Parathyroid adenoma (tissue), 2 donors: Measurements from ENCODE around the gene GLI3.

ENCODE experiments used
- H2AFZ ChIP-seq: fragments of 300-600 bp; sonication (generic); one replicate; pipeline ENCODE4 v1.7.0; 2017; ENCODE audit warnings: antibody characterized with exemption, mild to moderate bottlenecking
- H3K27ac ChIP-seq: fragments of 300-600 bp; sonication (generic); one replicate; pipeline ENCODE4 v1.7.0; 2017
- H3K27me3 ChIP-seq: fragments of 300-600 bp; sonication (generic); one replicate; pipeline ENCODE4 v1.7.0; 2017; ENCODE audit warnings: low read length; ENCODE audit not compliant: control insufficient read depth, insufficient read depth
- H3K36me3 ChIP-seq: fragments of 300-600 bp; sonication (generic); one replicate; pipeline ENCODE4 v1.7.0; 2017; ENCODE audit warnings: low read length; ENCODE audit not compliant: control insufficient read depth, insufficient read depth
- H3K4me1 ChIP-seq: fragments of 300-600 bp; sonication (generic); one replicate; pipeline ENCODE4 v1.7.0; 2017; ENCODE audit warnings: control low read depth
- H3K4me2 ChIP-seq: fragments of 300-600 bp; sonication (generic); one replicate; pipeline ENCODE4 v1.7.0; 2017; ENCODE audit warnings: low read length
- H3K4me3 ChIP-seq: fragments of 300-600 bp; sonication (generic); one replicate; pipeline ENCODE4 v1.7.0; 2017; ENCODE audit warnings: low read depth, low read length
- H3K79me2 ChIP-seq: fragments of 300-600 bp; sonication (generic); one replicate; pipeline ENCODE4 v1.7.0; 2017; ENCODE audit warnings: control low read depth
- H3K9ac ChIP-seq: fragments of 300-600 bp; sonication (generic); one replicate; pipeline ENCODE4 v1.7.0; 2017; ENCODE audit warnings: mild to moderate bottlenecking
- H3K9me3 ChIP-seq: fragments of 300-600 bp; sonication (generic); one replicate; pipeline ENCODE4 v1.7.0; 2017; ENCODE audit warnings: low read length; ENCODE audit not compliant: control insufficient read depth
- CTCF ChIP-seq: fragments of 300-600 bp; sonication (generic); IDR thresholded peaks from one replicate; pipeline ENCODE4 v1.7.0; 2017; ENCODE audit warnings: antibody characterized with exemption, mild to moderate bottlenecking
- donor health status: primary hyperparathyroidism.

Gene GLI3

GRCh38 chr7:41924796-41925195 is 312.2 kb downstream of the GLI3 start:
- H3K27ac ChIP-seq: no peak overlapping the region
- no peaks in the 10 kb centered on the region for H3K27me3 ChIP-seq
- H3K4me1 ChIP-seq: no peaks in the 10 kb centered on the region
- no peaks in the 10 kb centered on the region for H3K9me3 ChIP-seq
- no peak for TF ChIP-seq CTCF
- H3K4me2 ChIP-seq: no peak overlapping the region
- no peak overlapping the region for H3K9ac ChIP-seq
- H3K4me3 ChIP-seq: no peak overlapping the region
- H3K36me3 ChIP-seq: no peaks in the 10 kb centered on the region
- H3K79me2 ChIP-seq: no peaks in the 10 kb centered on the region
- no peak overlapping the region for H2AFZ ChIP-seq

GRCh38 chr7:41922373-41922772 is 314.6 kb downstream of the GLI3 start:
- H3K27ac ChIP-seq: no peak overlapping the region
- H3K79me2 ChIP-seq: no peaks in the 10 kb centered on the region
- no peak overlapping the region for H2AFZ ChIP-seq
- H3K4me2 ChIP-seq: no peak overlapping the region
- H3K4me1 ChIP-seq: no peaks in the 10 kb centered on the region
- H3K9ac ChIP-seq: no peak overlapping the region
- H3K27me3 ChIP-seq: no peaks in the 10 kb centered on the region
- no peak overlapping the region for H3K4me3 ChIP-seq
- no peaks in the 10 kb centered on the region for H3K36me3 ChIP-seq
- TF ChIP-seq CTCF: no peak
- H3K9me3 ChIP-seq: no peaks in the 10 kb centered on the region

- Histone ChIP-seq H3K9me3 (no peaks in the 10 kb centered on the region), H3K4me3 (no peak overlapping the region), H3K36me3 (no peaks in the 10 kb centered on the region), H3K4me1 (no peaks in the 10 kb centered on the region), H3K4me2 (no peak overlapping the region), H3K27me3 (no peaks in the 10 kb centered on the region), H3K9ac (no peak overlapping the region), H2AFZ (no peak overlapping the region), H3K79me2 (no peaks in the 10 kb centered on the region), H3K27ac (no peak overlapping the region)
- no peak for TF ChIP-seq CTCF
Observed at GRCh38 chr7:41921453-41921981, 315.5 kb downstream of the GLI3 start.

- no peak overlapping the region for H3K4me2 ChIP-seq
- H3K79me2 ChIP-seq: no peaks in the 10 kb centered on the region
- H3K4me1 ChIP-seq: no peaks in the 10 kb centered on the region
- H3K36me3 ChIP-seq: no peaks in the 10 kb centered on the region
- no peak overlapping the region for H3K27ac ChIP-seq
- H2AFZ ChIP-seq: no peak overlapping the region
- no peaks in the 10 kb centered on the region for H3K27me3 ChIP-seq
- H3K4me3 ChIP-seq: no peak overlapping the region
- H3K9ac ChIP-seq: no peak overlapping the region
- no peaks in the 10 kb centered on the region for H3K9me3 ChIP-seq
- no peak for TF ChIP-seq CTCF
Observed at GRCh38 chr7:41918597-41918996, 318.4 kb downstream of the GLI3 start.

- TF ChIP-seq CTCF: no peak
- Histone ChIP-seq H3K4me2 (no peak overlapping the region), H3K79me2 (no peaks in the 10 kb centered on the region), H3K36me3 (no peaks in the 10 kb centered on the region), H3K27ac (no peak overlapping the region), H2AFZ (no peak overlapping the region), H3K9ac (no peak overlapping the region), H3K27me3 (no peaks in the 10 kb centered on the region), H3K4me1 (no peaks in the 10 kb centered on the region), H3K9me3 (no peaks in the 10 kb centered on the region), H3K4me3 (no peak overlapping the region)
Observed at GRCh38 chr7:41916450-41916927, 320.5 kb downstream of the GLI3 start.
